GM12875 (cell line): ENCODE data around the gene KLHL11.

ENCODE experiments used
- H3K4me3 ChIP-seq: one replicate; pipeline ENCODE4 v1.5.1; 2011; ENCODE audit warnings: low read depth, low read length, control low read depth
- TF ChIP-seq, protein P1 (sequence below): IDR thresholded peaks from 2 replicates; pipeline ENCODE4 v1.5.1; 2011; ENCODE audit warnings: low read depth, mild to moderate bottlenecking, control low read depth, inconsistent platforms, low read length, moderate library complexity, borderline replicate concordance; ENCODE audit not compliant: insufficient read depth

Gene KLHL11, protein sequence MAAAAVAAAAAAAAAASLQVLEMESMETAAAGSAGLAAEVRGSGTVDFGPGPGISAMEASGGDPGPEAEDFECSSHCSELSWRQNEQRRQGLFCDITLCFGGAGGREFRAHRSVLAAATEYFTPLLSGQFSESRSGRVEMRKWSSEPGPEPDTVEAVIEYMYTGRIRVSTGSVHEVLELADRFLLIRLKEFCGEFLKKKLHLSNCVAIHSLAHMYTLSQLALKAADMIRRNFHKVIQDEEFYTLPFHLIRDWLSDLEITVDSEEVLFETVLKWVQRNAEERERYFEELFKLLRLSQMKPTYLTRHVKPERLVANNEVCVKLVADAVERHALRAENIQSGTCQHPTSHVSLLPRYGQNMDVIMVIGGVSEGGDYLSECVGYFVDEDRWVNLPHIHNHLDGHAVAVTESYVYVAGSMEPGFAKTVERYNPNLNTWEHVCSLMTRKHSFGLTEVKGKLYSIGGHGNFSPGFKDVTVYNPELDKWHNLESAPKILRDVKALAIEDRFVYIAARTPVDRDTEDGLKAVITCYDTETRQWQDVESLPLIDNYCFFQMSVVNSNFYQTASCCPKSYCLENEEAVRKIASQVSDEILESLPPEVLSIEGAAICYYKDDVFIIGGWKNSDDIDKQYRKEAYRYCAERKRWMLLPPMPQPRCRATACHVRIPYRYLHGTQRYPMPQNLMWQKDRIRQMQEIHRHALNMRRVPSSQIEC

DNA sequence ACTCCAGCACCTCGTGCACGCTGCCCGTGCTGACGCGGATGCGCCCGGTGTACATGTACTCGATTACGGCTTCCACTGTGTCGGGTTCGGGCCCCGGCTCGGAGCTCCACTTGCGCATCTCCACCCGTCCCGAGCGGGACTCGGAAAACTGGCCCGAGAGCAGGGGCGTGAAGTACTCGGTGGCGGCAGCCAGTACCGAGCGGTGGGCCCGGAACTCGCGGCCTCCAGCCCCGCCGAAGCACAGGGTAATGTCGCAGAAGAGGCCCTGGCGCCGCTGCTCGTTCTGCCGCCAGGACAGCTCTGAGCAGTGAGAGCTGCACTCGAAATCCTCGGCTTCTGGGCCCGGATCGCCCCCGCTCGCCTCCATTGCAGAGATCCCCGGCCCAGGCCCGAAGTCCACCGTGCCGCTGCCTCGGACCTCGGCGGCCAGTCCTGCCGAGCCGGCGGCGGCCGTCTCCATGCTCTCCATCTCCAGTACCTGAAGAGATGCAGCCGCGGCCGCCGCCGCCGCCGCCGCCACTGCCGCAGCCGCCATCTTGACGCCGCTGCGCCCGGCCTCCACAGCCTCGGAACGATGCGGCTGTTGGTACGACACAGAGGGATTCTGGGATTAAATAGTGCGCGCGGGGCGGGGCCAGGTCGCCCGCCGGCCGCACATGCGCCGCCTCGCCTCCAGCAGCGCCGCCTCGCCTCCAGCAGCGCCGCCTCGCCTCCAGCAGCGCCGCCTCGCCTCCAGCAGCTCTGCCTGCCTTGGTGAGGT lies at the start of gene KLHL11:
KLHL11 (minus strand) TSS at position 588 of the 760 bp plus-strand sequence; CDS start at position 535, 53 bp downstream.
- H3K4me3 ChIP-seq: peak within 1 kb of the TSS; percentile 94
- TF ChIP-seq, protein P1, sequence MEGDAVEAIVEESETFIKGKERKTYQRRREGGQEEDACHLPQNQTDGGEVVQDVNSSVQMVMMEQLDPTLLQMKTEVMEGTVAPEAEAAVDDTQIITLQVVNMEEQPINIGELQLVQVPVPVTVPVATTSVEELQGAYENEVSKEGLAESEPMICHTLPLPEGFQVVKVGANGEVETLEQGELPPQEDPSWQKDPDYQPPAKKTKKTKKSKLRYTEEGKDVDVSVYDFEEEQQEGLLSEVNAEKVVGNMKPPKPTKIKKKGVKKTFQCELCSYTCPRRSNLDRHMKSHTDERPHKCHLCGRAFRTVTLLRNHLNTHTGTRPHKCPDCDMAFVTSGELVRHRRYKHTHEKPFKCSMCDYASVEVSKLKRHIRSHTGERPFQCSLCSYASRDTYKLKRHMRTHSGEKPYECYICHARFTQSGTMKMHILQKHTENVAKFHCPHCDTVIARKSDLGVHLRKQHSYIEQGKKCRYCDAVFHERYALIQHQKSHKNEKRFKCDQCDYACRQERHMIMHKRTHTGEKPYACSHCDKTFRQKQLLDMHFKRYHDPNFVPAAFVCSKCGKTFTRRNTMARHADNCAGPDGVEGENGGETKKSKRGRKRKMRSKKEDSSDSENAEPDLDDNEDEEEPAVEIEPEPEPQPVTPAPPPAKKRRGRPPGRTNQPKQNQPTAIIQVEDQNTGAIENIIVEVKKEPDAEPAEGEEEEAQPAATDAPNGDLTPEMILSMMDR: no peak

DNA sequence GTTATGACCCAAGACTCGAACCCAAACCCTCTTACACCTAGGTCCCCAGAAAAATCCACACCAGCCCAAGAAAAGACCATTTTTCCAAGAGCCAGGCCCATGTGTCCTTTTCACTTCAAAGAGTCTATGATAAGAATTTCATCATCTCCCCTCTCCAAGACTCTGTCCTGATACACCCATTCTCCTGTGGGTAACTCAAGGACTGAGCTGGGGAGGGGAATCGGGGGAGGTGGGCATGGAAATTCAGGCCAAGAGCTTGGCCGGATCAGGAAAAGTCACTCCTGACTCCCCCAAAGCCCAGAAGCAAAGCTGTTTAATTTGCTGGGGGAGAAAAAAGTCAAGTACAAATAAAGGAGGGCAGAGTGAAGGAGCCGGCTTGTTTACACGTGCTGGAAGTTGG lies 49.8 kb upstream of the KLHL11 start:
- H3K4me3 ChIP-seq: no peak overlapping the region
- TF ChIP-seq, protein P1: no peak

DNA sequence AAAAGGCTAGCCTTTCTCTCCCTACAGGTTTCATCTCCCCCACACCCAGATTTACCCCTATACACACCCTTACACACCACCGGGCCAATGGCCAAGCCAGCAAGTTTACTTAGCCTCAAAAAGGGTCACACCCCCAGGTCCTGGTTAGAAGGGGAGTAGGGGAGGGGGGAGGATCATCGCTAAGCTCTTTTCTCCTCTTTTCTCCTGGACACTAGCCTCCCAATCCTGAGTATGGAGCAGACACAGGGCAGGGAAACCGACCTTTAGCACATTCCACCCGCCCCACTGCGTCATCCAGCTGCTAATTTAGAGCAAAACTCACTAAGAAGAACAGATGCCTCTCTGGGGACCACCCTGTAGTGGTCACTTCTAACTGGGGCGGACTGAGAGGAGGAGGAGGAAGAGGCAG lies 49.1 kb upstream of the KLHL11 start:
- no peak overlapping the region for H3K4me3 ChIP-seq

DNA sequence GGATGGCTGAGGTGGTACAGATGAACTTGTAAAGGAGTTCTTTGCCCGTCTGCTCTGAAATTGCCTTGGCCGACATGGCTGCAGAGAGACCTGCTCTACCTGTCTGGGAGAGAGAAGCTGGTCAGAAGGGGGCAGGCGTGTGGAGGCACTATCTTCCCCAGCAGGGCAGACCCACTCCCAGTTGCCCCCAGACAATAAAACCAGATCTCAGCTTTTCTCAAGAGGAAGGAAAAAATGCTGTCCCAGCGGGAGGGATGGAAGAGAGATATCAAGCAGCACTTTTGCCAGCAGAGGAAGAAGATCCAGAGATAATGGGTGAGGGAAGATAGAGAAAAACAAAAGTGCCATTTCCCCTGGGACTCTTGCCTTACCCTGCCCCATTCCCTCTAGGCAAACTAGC lies 48.6 kb upstream of the KLHL11 start:
- TF ChIP-seq, protein P1: no peak
- no peak overlapping the region for H3K4me3 ChIP-seq

More for the DNA sequence above, 49.1 kb upstream of the KLHL11 start:
- TF ChIP-seq, protein P1: no peak

DNA sequence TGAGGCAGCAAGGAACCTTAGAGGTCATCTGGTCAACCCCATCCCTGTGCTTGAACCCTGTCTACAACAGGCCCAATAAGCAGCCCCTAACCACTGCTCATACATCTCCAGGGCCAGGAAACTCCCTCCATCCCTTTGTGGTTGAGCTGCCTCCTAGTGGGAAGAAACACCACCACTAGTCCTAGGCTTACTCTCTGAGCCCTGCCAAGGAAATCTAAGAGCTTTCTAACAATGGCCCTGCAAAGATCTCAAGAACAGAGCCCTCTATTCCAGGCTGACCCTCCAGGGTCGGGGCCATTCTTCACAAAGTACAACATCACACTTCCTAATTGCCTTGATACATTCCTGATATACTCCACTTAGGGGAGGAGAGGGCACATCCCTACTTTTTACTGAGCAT lies 47.7 kb upstream of the KLHL11 start:
- no peak overlapping the region for H3K4me3 ChIP-seq
- TF ChIP-seq, protein P1: no peak

DNA sequence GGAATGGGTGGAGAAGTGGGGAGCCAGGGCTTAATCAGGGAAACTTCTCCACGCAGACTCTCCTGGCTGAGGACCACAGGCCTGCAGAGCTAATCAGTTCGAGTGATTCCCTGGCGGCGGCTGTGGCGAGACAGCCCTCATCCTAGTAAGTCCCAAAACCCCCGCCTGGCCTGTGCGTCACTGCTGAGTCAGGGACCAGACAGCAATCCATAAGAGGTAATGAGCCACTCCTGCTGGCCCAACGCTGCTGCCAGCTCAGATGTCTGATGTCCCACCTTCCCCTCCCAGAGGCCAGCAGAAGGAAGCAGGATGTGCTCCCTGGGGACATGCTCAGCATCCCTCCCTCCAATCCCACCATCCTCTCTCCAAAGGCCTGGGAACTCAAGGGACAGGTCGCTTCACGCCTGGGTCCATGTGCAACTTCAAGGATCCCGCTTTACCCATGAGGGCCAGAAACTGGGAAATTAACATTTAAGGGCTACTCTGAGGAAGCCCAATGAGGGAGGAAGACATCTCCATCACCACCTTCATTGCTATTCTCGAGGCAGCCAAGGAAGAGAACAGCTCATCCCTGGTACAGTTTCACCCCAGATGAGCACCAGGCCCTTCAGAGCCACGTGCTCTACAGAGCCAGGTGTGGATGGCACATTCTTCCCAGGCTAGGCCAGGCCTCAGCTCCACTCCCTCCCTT lies 45.6 kb upstream of the KLHL11 start:
- H3K4me3 ChIP-seq: no peak overlapping the region

More for the DNA sequence above, 45.6 kb upstream of the KLHL11 start:
- TF ChIP-seq, protein P1: no peak
